ENCODE data around the gene SCFD2. TPM values are rescaled to one million over a fixed set of nuclear protein-coding genes. Genes with fewer than 3 reads are reported as not detected.
A peak's percentile ranks its signal among the peaks of the same experiment; 100 is the strongest.
"Not testable (repeated sequence)": the region's sequence is repeated elsewhere in the genome, so short reads cannot be mapped to it uniquely, and the experiment has no call there.

Gene SCFD2
- total RNA-seq, 1 donor, result 24.2 TPM

GRCh38 chr4:53309321-53310040 is 56.4 kb downstream of the SCFD2 start:
- Histone ChIP-seq H3K27me3 (ENCODE audit: insufficient read depth, low read length) (no peaks in the 10 kb centered on the region), H3K9me3 (ENCODE audit: low read depth, low read length) (no peaks in the 10 kb centered on the region), H2AFZ (ENCODE audit: low read length) (peak overlapping the region; percentile 60), H3K4me3 (ENCODE audit: insufficient read depth, low read length) (peak overlapping the region; percentile 13), H3K36me3 (ENCODE audit: insufficient read depth, low read length) (no peaks in the 10 kb centered on the region), H3K27ac (ENCODE audit: low read depth, low read length) (peak overlapping the region; percentile 86), H3K4me1 (ENCODE audit: insufficient read depth, low read length) (peaks cover 48% of the 10 kb centered on the region), H3K4me2 (ENCODE audit: insufficient read depth, low read length) (peak overlapping the region; percentile 53), H3K79me2 (ENCODE audit: insufficient read depth, low read length) (peaks cover 11% of the 10 kb centered on the region), H4K20me1 (ENCODE audit: insufficient read depth, low read length) (no peaks in the 10 kb centered on the region)
- DNase-seq (ENCODE audit: insufficient read length, low spot score, missing footprints), result no peak
- no peak for TF ChIP-seq CTCF (IDR thresholded peaks at IDR 0.05; ENCODE audit: extremely low read depth, low read depth, low read length)

GRCh38 chr4:53307819-53308780 is 57.8 kb downstream of the SCFD2 start:
- H4K20me1 ChIP-seq (ENCODE audit: insufficient read depth, low read length), result no peaks in the 10 kb centered on the region
- peaks cover 7% of the 10 kb centered on the region for H3K79me2 ChIP-seq (ENCODE audit: insufficient read depth, low read length)
- H3K36me3 ChIP-seq (ENCODE audit: insufficient read depth, low read length), result no peaks in the 10 kb centered on the region
- TF ChIP-seq CTCF (IDR thresholded peaks at IDR 0.05; ENCODE audit: extremely low read depth, low read depth, low read length), result no peak
- peak overlapping the region; percentile 44 for H2AFZ ChIP-seq (ENCODE audit: low read length)
- H3K4me3 ChIP-seq (ENCODE audit: insufficient read depth, low read length), result no peak overlapping the region
- H3K9me3 ChIP-seq (ENCODE audit: low read depth, low read length), result no peaks in the 10 kb centered on the region
- no peak for DNase-seq (ENCODE audit: insufficient read length, low spot score, missing footprints)
- no peaks in the 10 kb centered on the region for H3K27me3 ChIP-seq (ENCODE audit: insufficient read depth, low read length)
- H3K27ac ChIP-seq (ENCODE audit: low read depth, low read length), result peak overlapping the region; percentile 86
- H3K4me2 ChIP-seq (ENCODE audit: insufficient read depth, low read length), result peak overlapping the region; percentile 37
- peaks cover 48% of the 10 kb centered on the region for H3K4me1 ChIP-seq (ENCODE audit: insufficient read depth, low read length)

- Histone ChIP-seq H3K27me3 (ENCODE audit: insufficient read depth, low read length) (no peaks in the 10 kb centered on the region), H4K20me1 (ENCODE audit: insufficient read depth, low read length) (no peaks in the 10 kb centered on the region), H2AFZ (ENCODE audit: low read length) (no peak overlapping the region), H3K79me2 (ENCODE audit: insufficient read depth, low read length) (peaks cover 5% of the 10 kb centered on the region), H3K4me3 (ENCODE audit: insufficient read depth, low read length) (no peak overlapping the region), H3K4me2 (ENCODE audit: insufficient read depth, low read length) (peak overlapping the region; percentile 60), H3K9me3 (ENCODE audit: low read depth, low read length) (no peaks in the 10 kb centered on the region), H3K27ac (ENCODE audit: low read depth, low read length) (peak overlapping the region; percentile 86), H3K4me1 (ENCODE audit: insufficient read depth, low read length) (peaks cover 48% of the 10 kb centered on the region), H3K36me3 (ENCODE audit: insufficient read depth, low read length) (no peaks in the 10 kb centered on the region)
- DNase-seq (ENCODE audit: insufficient read length, low spot score, missing footprints), result no peak
- no peak for TF ChIP-seq CTCF (IDR thresholded peaks at IDR 0.05; ENCODE audit: extremely low read depth, low read depth, low read length)
These were observed 58.7 kb downstream of the SCFD2 start for GRCh38 chr4:53307210-53307609.

GRCh38 chr4:53306729-53307128 is 59.1 kb downstream of the SCFD2 start:
- Histone ChIP-seq H3K27ac (ENCODE audit: low read depth, low read length) (peak overlapping the region; percentile 86), H4K20me1 (ENCODE audit: insufficient read depth, low read length) (no peaks in the 10 kb centered on the region), H3K27me3 (ENCODE audit: insufficient read depth, low read length) (no peaks in the 10 kb centered on the region), H3K9me3 (ENCODE audit: low read depth, low read length) (no peaks in the 10 kb centered on the region), H3K79me2 (ENCODE audit: insufficient read depth, low read length) (peaks cover under 1% of the 10 kb centered on the region), H3K4me1 (ENCODE audit: insufficient read depth, low read length) (peaks cover 48% of the 10 kb centered on the region), H3K36me3 (ENCODE audit: insufficient read depth, low read length) (no peaks in the 10 kb centered on the region), H3K4me2 (ENCODE audit: insufficient read depth, low read length) (peak overlapping the region; percentile 60), H3K4me3 (ENCODE audit: insufficient read depth, low read length) (peak overlapping the region; percentile 9), H2AFZ (ENCODE audit: low read length) (peak overlapping the region; percentile 16)
- peak; percentile 64 for DNase-seq (ENCODE audit: insufficient read length, low spot score, missing footprints)
- no peak for TF ChIP-seq CTCF (IDR thresholded peaks at IDR 0.05; ENCODE audit: extremely low read depth, low read depth, low read length)

- not testable (repeated sequence) for H4K20me1 ChIP-seq (ENCODE audit: insufficient read depth, low read length); H3K4me1 ChIP-seq (ENCODE audit: insufficient read depth, low read length); H3K9me3 ChIP-seq (ENCODE audit: low read depth, low read length)
These were observed 73.7 kb downstream of the SCFD2 start for GRCh38 chr4:53292209-53292608.

More at GRCh38 chr4:53292209-53292608, 73.7 kb downstream of the SCFD2 start:
- H3K27ac ChIP-seq (ENCODE audit: low read depth, low read length); DNase-seq (ENCODE audit: insufficient read length, low spot score, missing footprints); H3K4me2 ChIP-seq (ENCODE audit: insufficient read depth, low read length); H2AFZ ChIP-seq (ENCODE audit: low read length); H3K4me3 ChIP-seq (ENCODE audit: insufficient read depth, low read length); H3K36me3 ChIP-seq (ENCODE audit: insufficient read depth, low read length); H3K27me3 ChIP-seq (ENCODE audit: insufficient read depth, low read length): not testable (repeated sequence)
- H3K79me2 ChIP-seq (ENCODE audit: insufficient read depth, low read length), result peaks cover 28% of the 10 kb centered on the region

Measured in osteoblast (primary cell).